8988T (cell line): Measurements from ENCODE around the gene DERA.
"Not testable (repeated sequence)": the region's sequence is repeated elsewhere in the genome, so short reads cannot be mapped to it uniquely, and the experiment has no call there.

Experiments
- DNase-seq: peaks from one replicate; pipeline ENCODE4 v3.0.0; 2011

DERA gene

DNA sequence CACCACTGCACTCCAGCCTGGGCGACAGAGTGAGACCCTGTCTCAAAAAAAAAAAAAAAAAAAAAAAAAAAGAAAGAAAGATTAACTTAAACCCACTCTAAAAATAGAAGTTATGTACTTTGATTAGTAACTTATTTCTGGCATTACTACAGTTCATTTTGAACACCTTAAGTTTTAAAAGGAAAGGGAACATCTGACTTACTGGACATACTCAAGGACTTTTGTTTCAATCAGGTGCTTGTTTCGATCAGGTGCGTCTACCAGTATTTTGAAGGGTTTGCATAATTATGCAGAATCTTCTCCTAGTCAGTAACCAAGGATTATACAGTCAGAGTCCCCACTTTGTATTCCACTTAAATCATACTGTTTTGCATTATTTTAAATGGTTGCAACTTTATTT lies 105.6 kb downstream of the DERA start:
- no peak for DNase-seq

DNA sequence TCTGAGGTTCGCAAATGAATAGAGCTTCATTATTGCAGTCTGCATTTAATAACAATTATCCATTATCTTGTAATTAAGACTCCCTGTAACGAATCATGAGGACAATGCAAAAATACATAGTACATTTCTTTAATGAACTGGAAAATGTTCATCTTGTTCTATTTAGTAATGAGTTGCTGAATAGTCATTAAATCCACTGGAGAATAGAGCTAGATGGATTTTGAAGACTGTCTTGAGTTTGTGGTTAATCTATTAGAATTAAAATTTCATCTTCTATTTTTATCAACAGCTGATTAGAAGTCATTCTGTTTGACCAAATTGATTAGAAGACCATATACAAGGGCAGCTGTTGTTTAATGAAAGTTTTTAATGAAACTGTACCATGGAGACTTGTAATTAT lies 107.2 kb downstream of the DERA start:
- DNase-seq = no peak

DNA sequence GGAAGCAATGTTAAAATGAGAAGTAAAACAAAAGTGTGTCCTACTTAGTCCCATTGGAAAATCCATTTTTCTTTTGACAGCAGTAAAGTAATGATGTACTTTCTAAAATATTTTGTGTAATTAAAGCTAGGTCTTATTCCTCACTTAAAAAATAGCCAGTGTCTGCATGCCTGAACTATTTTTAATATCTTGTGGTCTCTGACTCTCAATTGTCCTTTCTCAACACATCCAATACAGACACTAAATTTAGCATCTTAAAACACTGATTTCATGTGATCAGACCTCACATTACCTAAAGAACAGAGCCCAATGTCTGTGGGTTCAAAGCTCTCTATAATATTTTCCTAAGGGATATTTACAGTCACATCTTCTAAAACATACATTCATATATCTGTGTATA lies 108.0 kb downstream of the DERA start:
- no peak for DNase-seq

DNA sequence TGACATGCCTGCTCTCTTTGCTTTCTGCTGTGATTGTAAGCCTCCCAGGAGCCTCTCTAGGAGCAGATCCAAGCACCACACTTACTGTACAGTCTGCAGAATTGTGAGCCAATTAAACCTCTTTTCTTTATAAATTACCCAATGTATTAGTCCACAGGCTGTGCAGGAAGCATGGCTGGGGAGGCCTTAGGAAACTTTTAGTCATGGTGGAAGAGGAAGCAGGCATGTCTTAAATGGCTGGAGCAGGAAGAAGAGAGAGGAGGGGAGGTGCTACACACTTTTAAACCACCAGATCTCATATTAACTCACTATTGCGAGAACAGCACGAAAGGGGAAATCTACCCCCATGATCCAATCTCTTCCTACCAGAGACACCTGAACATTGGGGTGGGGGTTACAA lies 108.9 kb downstream of the DERA start:
- no peak for DNase-seq

DNA sequence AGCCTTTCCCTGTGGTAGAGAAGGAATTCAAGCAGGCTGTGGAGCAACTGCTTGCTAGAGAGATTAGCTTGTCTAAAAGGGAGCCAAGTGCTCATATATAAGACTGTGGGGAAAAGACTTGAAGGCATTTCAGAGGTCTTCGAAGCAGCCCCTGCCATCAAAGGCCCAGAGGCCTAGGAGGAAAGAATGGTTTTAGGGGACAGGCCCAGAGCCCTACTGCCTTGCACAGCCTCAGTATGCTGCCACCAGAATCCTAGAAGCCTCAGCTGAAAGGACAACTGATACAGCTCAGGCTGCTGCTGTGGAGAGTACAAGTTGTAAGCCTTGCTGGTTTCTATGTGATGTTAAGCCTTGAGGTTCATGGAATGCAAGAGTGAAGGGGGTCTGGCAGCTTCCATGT lies 109.9 kb downstream of the DERA start:
- DNase-seq = no peak

DNA sequence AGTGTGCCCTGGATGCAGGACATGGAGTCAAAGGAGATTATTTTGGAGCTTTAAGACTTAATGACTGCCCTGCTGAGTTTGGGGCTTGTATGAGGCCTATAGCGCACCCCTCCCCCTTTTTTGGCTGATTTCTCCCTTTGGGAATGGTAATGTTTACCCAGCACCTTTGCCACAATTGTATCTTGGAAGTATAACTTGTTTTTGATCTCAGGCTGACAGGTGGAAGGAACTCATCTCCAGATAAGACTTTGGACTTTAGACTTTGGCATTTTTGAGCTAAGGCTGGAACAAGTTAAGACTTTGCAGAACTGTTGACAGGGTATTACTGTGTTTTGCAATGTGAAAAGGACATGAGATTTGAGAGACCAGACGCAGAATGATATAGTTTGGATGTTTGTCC lies 110.5 kb downstream of the DERA start:
- no peak for DNase-seq

DNA sequence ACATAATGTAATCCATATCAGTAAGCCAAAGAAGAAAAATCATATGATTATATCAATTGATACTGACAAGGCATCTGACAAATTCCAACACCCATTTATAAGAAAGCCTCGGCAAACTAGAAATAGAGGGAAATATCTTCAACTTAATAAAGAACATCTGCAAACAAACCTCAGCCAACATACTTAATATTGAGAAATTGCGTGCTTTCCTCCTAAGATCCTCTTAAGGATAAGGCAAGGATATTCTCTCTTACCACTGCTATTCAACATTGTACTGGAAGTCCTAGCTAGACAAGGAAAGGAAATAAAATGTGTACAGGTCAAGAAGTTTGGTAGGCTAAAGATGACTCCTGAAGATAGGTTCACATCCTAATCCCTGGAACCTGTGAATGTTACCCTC lies 115.9 kb downstream of the DERA start:
- no peak for DNase-seq

DNA sequence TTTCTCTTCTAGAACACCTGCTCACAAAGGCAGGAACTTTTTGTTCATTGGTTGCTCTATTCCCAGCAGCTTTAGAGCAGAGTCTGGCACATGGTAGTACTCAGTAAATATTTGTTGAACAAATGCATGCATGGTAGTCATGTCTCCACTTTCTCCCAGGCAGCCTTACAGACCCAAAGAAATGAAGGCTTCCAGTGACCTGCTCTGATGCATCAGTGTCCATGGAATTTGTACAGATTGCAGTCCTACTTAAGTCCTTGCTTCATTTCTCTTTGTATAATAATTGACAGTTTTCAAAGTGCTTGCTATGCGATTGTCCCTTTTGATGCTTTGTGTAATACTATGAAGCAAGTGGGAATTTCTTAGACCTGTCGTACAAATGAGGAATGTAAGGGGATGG lies 119.6 kb downstream of the DERA start:
- DNase-seq = no peak

DNA sequence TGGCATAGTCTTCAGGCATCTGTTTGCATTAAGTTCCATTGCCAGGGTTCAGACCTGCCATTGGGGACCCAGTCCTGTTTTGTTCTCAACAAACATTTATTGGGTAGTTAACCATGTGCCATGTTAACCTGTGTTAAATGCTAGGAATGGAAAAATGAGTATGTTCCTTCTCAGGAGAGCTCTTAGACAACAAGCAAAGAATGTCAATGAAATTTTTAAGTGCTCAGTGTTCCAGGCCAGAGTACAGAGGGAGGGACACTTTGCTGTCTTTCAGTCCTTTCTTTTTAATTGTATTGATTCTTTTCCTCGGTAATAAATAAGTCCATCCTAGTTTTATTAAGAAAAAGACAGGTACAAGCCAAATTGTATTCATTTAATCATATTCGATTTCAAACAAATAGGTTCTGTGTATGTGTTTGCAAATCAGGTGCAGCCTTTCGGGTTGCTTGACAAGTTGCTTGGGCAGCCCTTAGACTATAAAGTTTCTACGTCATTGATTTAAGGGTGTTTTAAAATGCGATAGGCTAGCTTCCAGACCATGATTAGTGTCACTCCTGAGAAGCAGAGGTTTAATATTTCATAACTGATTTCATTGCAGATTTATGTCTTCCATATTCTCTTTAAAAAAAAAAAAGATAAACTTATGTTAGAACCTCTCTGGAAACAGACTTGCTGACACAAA lies 123.1 kb downstream of the DERA start:
- DNase-seq = no peak

DNA sequence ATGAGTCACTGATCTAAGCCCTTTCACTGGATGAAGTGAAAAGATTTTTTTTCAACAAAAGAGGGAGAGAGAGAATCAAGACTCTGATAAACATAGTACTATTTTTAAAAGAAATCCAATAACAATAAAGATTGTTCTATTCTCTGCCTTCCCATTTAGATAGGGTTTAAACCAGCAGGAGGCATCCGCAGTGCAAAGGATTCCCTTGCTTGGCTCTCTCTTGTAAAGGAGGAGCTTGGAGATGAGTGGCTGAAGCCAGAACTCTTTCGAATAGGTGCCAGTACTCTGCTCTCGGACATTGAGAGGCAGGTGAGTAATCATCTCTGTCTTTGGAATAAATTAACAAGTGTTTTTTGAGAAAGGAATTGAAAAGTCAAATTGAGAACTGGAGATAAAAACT lies 124.9 kb downstream of the DERA start:
- no peak for DNase-seq

DNA sequence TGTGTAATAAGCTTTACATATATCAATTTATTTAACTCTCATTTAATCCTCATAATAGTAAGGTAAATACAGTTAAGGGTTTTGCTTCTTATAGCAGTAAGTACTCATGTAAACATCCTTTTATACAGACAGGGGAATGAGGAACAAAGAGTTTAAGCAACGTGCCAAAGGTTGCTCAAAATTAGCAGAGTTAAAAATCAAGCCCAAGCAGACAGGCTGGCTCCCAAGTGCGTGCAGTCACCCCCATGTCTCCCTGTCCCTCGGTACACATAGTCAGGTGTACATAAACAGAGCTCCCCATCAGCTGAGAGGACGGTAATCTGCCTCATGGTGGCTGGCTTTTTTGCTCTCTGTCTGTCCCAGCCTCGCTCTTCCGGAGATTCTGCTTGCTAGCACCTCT lies 126.4 kb downstream of the DERA start:
- DNase-seq = no peak

DNA sequence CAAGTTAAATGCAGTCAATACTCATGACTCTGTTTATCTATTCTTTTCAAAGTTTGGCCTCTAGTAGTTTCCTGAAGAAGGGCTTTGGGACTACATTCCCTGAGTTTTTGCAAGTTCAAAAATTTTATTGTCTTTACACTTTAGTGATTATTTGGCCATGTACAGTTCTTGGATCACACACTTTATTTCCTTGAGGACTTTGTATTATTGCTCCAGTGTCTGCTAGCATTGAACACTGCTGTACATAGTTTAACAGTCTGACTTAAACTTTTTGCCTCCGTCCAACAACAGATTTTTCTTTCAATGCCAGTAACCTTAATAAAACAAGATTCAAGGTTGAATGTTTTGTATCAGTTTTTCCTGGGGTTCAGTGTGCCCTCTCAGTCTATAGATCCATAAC lies 132.3 kb downstream of the DERA start:
- DNase-seq = no peak

DNA sequence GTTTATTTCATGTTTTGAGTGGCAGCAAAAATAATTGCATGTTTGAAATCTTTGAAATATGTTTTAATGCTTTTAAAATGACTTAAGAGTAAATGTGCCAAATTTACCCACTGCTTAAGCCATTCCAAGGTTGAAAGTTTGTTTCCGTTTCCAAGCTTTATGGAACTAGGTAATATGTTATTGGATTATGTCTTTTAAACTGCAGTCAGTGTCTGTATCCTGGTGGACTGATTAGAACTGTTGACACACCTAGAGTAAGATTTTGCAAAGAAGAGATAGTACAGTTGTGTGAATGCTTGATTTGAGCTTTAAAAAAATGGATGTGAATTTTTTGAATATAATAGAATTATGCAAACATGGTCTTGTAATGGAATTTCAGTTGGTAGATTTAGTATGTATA lies 135.1 kb downstream of the DERA start:
- DNase-seq = no peak

DNA sequence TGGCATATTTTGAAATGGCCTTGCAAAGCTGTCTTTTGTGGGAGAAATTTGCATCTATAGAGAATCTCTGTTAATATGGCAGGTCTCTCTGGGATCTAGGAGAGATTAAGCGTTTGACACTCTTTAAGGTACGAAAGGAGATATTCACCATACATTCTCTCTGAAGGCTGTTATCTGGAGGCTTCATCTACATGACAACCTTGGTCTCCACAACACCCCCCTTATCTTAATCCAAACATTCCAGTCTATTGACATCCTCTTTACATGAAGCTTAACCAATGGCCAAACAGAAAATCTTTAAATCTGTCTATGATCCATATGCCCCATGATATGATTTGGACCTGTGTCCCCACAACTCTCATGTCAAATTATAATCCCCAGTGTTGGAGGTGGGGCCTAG lies 137.4 kb downstream of the DERA start:
- DNase-seq = no peak

DNA sequence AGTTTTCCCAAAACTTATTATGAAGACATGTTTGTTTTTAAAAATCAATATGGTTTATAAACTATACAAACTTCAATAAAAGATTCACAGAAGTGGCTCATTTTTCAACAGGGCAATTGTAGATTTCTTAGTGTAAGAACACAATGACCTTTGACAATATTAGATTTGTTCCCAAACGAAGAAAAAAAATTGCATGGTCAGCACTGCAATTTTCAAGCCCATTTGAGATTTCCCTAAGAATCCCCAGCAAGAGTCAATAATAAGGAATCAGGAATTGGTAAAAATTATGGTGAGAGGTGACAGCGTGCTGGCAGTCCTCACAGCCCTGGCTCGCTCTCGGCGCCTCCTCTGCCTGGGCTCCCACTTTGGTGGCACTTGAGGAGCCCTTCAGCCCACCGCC lies 145.8 kb downstream of the DERA start:
- no peak for DNase-seq

DNA sequence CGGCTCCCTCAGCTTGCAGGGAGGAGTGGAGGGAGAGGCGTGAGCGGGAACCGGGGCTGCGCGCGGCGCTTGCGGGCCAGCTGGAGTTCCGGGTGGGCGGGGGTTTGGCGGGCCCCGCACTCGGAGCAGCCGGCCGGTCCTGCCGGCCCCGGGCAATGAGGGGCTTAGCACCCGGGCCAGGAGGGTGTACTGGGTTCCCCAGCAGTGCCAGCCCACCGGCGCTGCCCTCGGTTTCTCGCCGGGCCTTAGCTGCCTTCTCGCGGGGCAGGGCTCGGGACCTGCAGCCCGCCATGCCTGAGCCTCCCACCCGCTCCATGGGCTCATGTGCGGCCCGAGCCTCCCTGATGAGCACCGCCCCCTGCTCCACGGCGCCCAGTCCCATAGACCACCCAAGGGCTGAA lies 146.2 kb downstream of the DERA start:
- DNase-seq = not testable (repeated sequence)

DNA sequence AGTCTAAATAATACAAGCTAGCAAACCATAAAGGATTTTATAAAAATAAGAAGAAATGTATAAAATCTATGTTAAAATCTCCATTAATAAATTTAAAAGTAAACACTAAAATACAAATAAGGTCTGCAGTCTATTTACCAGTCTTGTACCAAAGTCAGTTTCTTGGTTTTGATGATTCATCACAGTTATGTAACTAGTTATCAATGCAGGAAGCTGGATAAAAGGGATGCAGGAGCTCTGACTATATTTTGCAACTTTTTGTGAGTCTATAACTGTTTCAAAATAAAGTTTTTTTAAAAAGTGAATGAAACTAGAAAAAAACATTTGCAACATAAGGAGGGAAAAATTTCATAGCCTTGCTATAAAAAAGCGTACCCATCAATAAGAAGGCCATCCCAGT lies 151.5 kb downstream of the DERA start:
- DNase-seq = no peak

DNA sequence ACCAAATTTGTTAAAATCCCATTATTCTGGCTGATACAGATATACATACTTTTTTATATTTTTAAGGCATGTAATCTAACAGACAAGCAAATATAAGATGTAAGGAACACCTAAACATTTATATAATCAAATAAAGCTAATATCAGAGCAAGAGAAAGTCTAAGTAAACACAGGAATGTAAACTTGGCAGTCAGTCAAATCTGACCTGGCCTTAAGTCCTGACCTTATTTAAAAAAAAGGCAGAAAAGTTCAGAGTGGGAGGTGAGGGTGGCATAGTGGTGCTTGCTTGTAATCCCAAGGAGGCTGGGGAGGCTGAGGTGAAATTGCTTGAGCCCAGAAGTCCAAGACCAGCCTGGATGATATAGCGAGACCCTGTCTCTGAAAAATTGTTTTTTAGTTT lies 152.6 kb downstream of the DERA start:
- DNase-seq = no peak

DNA sequence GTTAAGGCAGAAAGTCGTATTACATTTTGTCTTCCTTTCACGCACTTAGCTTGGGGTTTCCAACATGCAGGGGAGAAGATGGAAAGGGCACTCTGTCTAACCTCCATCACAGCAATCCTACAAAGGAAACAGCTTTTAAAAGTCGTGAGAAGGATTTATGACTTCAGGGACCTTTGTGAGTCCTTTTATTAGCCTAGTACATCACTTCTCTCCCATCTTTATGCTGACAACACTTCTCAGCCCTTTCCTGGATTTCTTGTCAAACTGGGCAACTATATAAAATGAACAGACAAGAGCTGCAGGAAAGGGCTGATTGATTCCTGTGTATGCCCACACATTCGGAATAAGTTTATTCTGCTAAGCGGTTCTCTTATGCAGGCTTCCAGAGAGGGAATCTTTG lies 159.0 kb downstream of the DERA start:
- DNase-seq = no peak

DNA sequence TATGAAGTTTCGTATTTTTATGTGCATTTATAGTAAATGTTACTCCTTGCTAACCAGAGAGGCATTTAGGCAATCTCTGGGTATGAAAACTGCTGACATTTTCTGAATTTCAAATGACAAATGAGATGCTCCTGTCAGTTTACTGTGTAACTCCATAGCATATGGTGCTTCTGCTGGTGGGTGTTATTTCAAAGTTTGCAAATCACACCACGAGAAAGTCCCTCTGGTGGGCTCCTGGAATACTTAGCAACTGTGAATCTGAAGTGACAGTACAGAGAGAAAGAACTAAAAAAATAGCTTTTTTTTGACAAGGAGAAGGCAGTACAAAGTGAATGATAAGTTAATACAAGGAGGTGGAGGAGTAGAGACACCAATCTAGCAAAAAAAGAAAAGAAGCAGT lies 161.5 kb downstream of the DERA start:
- no peak for DNase-seq

DNA sequence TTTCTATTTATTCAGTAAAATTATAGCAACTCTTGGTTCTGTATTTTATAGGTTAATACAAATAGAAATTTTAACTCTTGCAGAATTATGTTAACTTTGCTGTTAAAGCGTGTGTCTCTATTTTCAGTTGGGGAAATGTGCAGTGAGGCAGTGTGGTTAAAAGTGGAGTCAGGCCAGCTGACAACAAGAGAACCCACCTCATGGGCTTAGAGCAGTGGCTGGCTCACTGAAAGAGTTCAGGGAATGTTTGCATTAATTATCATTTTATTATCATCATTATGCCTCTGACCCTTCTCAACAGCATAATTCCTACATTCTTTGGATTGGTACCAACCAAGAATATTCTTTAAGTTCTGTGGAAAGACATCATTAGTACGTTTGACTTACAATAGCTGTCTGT lies 163.8 kb downstream of the DERA start:
- no peak for DNase-seq

DNA sequence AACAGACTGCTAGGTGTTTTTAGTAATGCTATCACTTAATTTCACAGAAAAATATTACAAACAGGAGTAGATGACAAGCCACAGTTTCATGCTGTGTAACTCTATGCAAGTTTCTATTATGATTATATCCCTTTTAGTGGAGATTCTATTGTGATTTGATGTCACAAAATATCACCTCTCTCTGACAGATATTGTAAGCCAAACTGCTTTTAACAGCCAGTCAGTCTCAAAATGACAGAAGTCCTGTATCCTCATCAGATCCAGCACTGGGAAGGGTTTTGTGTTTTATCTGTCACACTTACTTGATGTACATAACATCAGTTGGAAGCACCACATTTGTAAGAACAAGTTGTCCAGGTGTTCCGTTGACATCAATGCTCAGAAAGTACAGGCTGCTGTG lies 164.8 kb downstream of the DERA start:
- DNase-seq = no peak

DNA sequence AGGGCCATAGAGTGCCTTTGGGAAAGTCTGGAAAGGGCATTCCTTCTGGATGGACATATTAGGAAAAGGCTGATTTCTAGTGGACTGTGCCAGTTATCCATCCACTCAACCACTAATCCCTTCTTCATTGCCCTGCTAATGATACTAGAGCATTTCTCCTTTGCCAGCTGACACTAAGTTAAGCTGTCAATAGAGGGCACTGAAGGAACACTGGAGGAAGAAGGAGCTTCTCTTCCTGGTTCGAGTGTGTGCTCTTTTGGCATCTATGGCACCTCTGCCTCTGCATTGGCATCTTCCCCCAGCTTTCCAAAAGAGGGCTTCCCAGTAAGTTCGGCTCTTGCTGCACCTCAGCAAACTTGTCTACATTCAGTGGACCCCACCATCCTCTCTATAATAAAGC lies 165.4 kb downstream of the DERA start:
- no peak for DNase-seq

DNA sequence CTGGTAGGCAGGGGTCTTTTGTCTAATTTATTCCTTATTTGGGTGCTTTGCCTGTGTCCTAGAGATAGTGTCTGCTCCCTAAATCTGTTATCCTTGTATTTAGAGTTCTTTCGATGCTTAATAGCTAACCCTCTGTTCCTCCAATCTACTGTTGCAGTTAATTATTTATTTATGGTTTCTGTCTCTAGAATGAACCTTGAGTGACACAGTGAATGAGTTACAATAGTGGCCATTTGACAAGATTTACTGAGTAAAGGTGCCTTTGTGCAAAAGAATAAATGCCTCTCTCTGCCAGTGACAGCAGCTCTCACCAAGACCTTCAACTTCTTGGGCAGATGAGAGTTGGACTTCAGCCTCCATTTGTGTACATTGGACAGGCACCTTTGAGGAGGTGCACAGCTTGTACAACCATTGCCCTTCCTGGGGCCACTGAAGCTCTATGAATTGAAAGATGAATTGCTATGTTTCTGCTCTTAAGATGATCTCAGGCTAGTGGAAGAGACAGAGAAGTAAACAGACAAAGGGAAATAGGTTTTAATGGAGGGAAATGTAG lies 165.9 kb downstream of the DERA start:
- no peak for DNase-seq

DNA sequence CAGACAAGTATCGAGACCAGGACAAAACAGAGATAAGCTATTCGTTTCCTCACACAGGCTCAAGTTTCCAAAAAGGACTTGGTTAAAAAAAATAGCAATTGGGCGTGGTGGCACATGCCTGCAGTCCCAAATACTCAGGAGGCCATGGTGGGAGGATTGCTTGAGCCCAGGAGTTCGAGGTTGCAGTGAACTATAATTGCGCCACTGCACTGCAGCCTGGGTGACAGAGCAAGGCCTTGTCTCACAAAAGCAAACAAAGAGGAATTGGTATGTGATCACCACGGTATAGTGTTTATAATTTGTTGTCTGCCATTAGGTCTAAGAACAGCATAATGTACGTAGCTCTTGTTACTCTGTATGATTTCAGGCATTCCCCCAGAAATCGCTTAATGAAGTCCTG lies 175.3 kb downstream of the DERA start:
- DNase-seq = no peak

DNA sequence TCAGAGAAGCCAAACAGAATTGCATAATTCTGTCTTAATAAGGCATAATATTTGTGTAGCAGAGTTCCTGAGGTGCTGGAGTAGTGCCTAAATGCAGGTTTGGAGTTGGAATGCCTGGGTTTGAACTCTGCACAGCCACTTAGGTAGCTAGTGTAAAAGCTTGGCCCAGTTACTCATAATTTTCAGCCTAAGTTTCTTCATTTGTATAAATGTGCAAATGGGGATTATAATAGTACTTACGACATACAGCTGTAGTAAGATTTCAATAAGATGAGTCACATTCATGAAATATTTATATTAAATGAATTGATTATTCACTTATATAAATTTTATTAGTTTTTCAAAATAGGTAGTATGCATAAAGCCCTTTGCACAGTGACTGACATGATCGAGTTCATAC lies 175.8 kb downstream of the DERA start:
- DNase-seq = no peak
